Mesendoderm (in vitro differentiated cells): ENCODE data around the gene AOAH.
"Not testable (repeated sequence)": the region's sequence is repeated elsewhere in the genome, so short reads cannot be mapped to it uniquely, and the experiment has no call there.

ENCODE experiments used
- DNase-seq: peaks from one replicate; pipeline ENCODE4 v3.0.0; 2013
- H2AK5ac ChIP-seq: 2 replicates; pipeline ENCODE4 v1.6.1; 2013; ENCODE audit warnings: low read length, inconsistent platforms
- H2BK120ac ChIP-seq: 2 replicates; pipeline ENCODE4 v1.6.1; 2013; ENCODE audit warnings: low read depth, mild to moderate bottlenecking, low read length, moderate library complexity, mixed read lengths
- H2BK15ac ChIP-seq: replicated peaks from 2 replicates; pipeline ENCODE4 v1.6.1; 2013; ENCODE audit warnings: low read depth, mild to moderate bottlenecking, moderate library complexity
- H2BK5ac ChIP-seq: 2 replicates; pipeline ENCODE4 v1.6.1; 2013; ENCODE audit warnings: low read length, inconsistent platforms
- H3K18ac ChIP-seq: 2 replicates; pipeline ENCODE4 v1.6.1; 2013; ENCODE audit warnings: mild to moderate bottlenecking, low read length, mixed read lengths
- H3K23ac ChIP-seq: one replicate; pipeline ENCODE4 v1.6.1; 2013; ENCODE audit warnings: low read length
- H3K27ac ChIP-seq: 2 replicates; pipeline ENCODE4 v1.5.1; 2013; ENCODE audit warnings: low read depth, mild to moderate bottlenecking, inconsistent platforms, low read length, moderate library complexity
- H3K27me3 ChIP-seq: 2 replicates; pipeline ENCODE4 v1.6.1; 2013; ENCODE audit warnings: low read length, control low read depth, mild to moderate bottlenecking, inconsistent platforms; ENCODE audit not compliant: insufficient read depth, poor library complexity
- H3K36me3 ChIP-seq: 2 replicates; pipeline ENCODE4 v1.6.1; 2013; ENCODE audit warnings: low read length, inconsistent platforms; ENCODE audit not compliant: control insufficient read depth, insufficient read depth
- H3K4ac ChIP-seq: one replicate; pipeline ENCODE4 v1.6.1; 2013; ENCODE audit warnings: low read depth, mild to moderate bottlenecking, low read length, moderate library complexity
- H3K4me1 ChIP-seq: 2 replicates; pipeline ENCODE4 v1.6.1; 2013; ENCODE audit warnings: low read depth, low read length, inconsistent platforms; ENCODE audit not compliant: control insufficient read depth
- H3K4me2 ChIP-seq: 2 replicates; pipeline ENCODE4 v1.6.1; 2013; ENCODE audit warnings: low read length
- H3K4me3 ChIP-seq: 2 replicates; pipeline ENCODE4 v1.5.1; 2013; ENCODE audit warnings: mild to moderate bottlenecking, low read length
- H3K56ac ChIP-seq: one replicate; pipeline ENCODE4 v1.6.1; 2013; ENCODE audit warnings: low read length
- H3K79me1 ChIP-seq: 2 replicates; pipeline ENCODE4 v1.6.1; 2013; ENCODE audit warnings: low read length, inconsistent platforms
- H3K79me2 ChIP-seq: 2 replicates; pipeline ENCODE4 v1.6.1; 2013; ENCODE audit warnings: mild to moderate bottlenecking, low read length; ENCODE audit not compliant: control insufficient read depth, insufficient read depth
- H3K9ac ChIP-seq: 2 replicates; pipeline ENCODE4 v1.6.1; 2013; ENCODE audit warnings: low read length, inconsistent platforms
- H4K5ac ChIP-seq: one replicate; pipeline ENCODE4 v1.6.1; 2013; ENCODE audit warnings: low read length
- H4K8ac ChIP-seq: one replicate; pipeline ENCODE4 v1.6.1; 2013; ENCODE audit warnings: low read depth, mild to moderate bottlenecking, control low read depth, low read length, moderate library complexity
- WGBS: extraction: QIAGEN DNeasy Blood & Tissue Kit; methylation state at CpG from one replicate; pipeline ENCODE4 v1.1.7; 2013; ENCODE audit warnings: low lambda C conversion rate, missing lambda C conversion rate; ENCODE audit not compliant: insufficient coverage; ENCODE audit errors: extremely low coverage; 5-methylcytosine and 5-hydroxymethylcytosine counted together

The AOAH gene

GRCh38 chr7:36653008-36653662 lies 71.2 kb downstream of the AOAH start:
- no CpG with 5 or more reads among the region's 3 CpGs for WGBS
- Histone ChIP-seq H3K79me2 (no peaks in the 10 kb centered on the region), H3K4me2 (no peak overlapping the region), H3K36me3 (no peaks in the 10 kb centered on the region), H3K4ac (no peak overlapping the region), H4K5ac (no peak overlapping the region), H3K9ac (no peak overlapping the region), H3K27me3 (no peaks in the 10 kb centered on the region), H3K4me3 (no peak overlapping the region), H3K56ac (no peak overlapping the region), H4K8ac (no peak overlapping the region), H3K27ac (no peak overlapping the region), H3K4me1 (peaks cover 9% of the 10 kb centered on the region), H2AK5ac (no peak overlapping the region), H3K18ac (no peak overlapping the region), H2BK15ac (no peak overlapping the region), H3K79me1 (no peaks in the 10 kb centered on the region), H3K23ac (no peak overlapping the region), H2BK120ac (no peak overlapping the region), H2BK5ac (no peak overlapping the region)
- no peak for DNase-seq

- Histone ChIP-seq H3K18ac (no peak overlapping the region), H3K56ac (no peak overlapping the region), H3K23ac (no peak overlapping the region), H3K4ac (no peak overlapping the region), H3K79me2 (no peaks in the 10 kb centered on the region), H3K4me2 (no peak overlapping the region), H3K9ac (no peak overlapping the region), H2BK5ac (no peak overlapping the region), H4K5ac (no peak overlapping the region), H2AK5ac (no peak overlapping the region), H3K79me1 (no peaks in the 10 kb centered on the region), H3K4me3 (no peak overlapping the region), H4K8ac (no peak overlapping the region), H3K36me3 (no peaks in the 10 kb centered on the region), H3K27me3 (no peaks in the 10 kb centered on the region), H2BK120ac (no peak overlapping the region), H3K4me1 (peaks cover 7% of the 10 kb centered on the region), H2BK15ac (no peak overlapping the region), H3K27ac (no peak overlapping the region)
- DNase-seq: no peak
- no CpG with 5 or more reads among the region's 5 CpGs for WGBS
These were observed 71.9 kb downstream of the AOAH start for GRCh38 chr7:36652431-36652830.

DNA sequence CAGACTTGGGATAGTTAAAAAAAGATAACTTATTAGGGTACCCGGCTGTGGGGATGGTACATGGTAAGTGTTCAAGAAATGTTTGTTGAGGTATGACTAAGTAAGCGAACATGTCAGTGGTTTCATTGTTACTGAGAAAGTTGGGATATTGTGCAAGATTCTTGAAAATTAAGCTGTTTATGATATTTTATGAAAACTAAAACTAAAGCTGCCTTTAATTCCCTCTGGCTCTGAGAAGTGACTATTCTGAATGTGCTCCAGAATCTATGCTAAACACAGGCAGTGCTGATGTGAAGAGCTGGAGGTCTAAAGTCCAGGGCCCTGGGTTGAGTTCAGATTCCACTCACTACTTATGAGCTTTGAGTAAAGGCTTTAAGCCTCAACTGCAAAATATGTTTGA lies 72.9 kb downstream of the AOAH start:
- H3K4me2 ChIP-seq: no peak overlapping the region
- H2AK5ac ChIP-seq: no peak overlapping the region
- no peak overlapping the region for H3K56ac ChIP-seq
- H3K4me1 ChIP-seq: peaks cover 4% of the 10 kb centered on the region
- no peaks in the 10 kb centered on the region for H3K36me3 ChIP-seq
- H2BK5ac ChIP-seq: no peak overlapping the region
- no peak overlapping the region for H3K27ac ChIP-seq
- H3K9ac ChIP-seq: no peak overlapping the region
- H3K4ac ChIP-seq: no peak overlapping the region
- WGBS: no CpG with 5 or more reads among the region's 2 CpGs
- H2BK120ac ChIP-seq: no peak overlapping the region
- no peaks in the 10 kb centered on the region for H3K79me2 ChIP-seq
- no peak overlapping the region for H3K23ac ChIP-seq
- no peak overlapping the region for H3K4me3 ChIP-seq
- no peak for DNase-seq
- H4K5ac ChIP-seq: no peak overlapping the region
- H3K79me1 ChIP-seq: no peaks in the 10 kb centered on the region
- H3K18ac ChIP-seq: no peak overlapping the region
- no peaks in the 10 kb centered on the region for H3K27me3 ChIP-seq
- H4K8ac ChIP-seq: no peak overlapping the region
- H2BK15ac ChIP-seq: no peak overlapping the region

GRCh38 chr7:36650766-36651312 lies 73.5 kb downstream of the AOAH start:
- Histone ChIP-seq H4K5ac (no peak overlapping the region), H3K56ac (no peak overlapping the region), H2AK5ac (no peak overlapping the region), H3K79me2 (no peaks in the 10 kb centered on the region), H3K36me3 (no peaks in the 10 kb centered on the region), H2BK120ac (no peak overlapping the region), H4K8ac (no peak overlapping the region), H3K79me1 (no peaks in the 10 kb centered on the region), H2BK15ac (no peak overlapping the region), H3K4ac (no peak overlapping the region), H3K27me3 (no peaks in the 10 kb centered on the region), H3K27ac (no peak overlapping the region), H3K4me2 (no peak overlapping the region), H3K4me3 (no peak overlapping the region), H3K18ac (no peak overlapping the region), H3K4me1 (peaks cover 4% of the 10 kb centered on the region), H2BK5ac (no peak overlapping the region), H3K9ac (no peak overlapping the region), H3K23ac (no peak overlapping the region)
- WGBS: no CpG with 5 or more reads among the region's 7 CpGs
- no peak for DNase-seq

- H3K36me3 ChIP-seq: no peaks in the 10 kb centered on the region
- H3K4me2 ChIP-seq: no peak overlapping the region
These were observed 74.0 kb downstream of the AOAH start for GRCh38 chr7:36650320-36650719.

DNA sequence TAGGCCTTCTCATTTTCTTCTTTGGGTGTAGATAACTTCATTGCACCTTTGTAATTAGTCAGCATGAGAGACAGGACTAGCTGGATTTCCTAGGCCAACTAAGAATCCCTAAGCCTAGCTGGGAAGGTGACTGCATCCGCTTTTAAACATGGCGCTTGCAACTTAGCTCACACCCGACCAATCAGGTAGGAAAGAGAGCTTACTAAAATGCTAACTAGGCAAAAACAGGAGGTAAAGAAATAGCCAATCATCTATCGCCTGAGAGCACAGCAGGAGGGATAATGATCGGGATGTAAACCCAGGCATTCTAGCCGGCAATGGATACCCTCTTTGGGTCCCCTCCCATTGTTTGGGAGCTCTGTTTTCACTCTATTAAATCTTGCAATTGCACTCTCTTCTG lies 75.0 kb downstream of the AOAH start:
- H3K23ac ChIP-seq, DNase-seq, H3K27me3 ChIP-seq, H3K79me2 ChIP-seq, H3K9ac ChIP-seq, H3K18ac ChIP-seq, H2AK5ac ChIP-seq, H3K4ac ChIP-seq, H3K27ac ChIP-seq, H2BK15ac ChIP-seq, H3K36me3 ChIP-seq, H2BK120ac ChIP-seq, H3K4me1 ChIP-seq, H2BK5ac ChIP-seq, H4K5ac ChIP-seq, H3K56ac ChIP-seq, H3K4me2 ChIP-seq, H4K8ac ChIP-seq, H3K79me1 ChIP-seq, H3K4me3 ChIP-seq: not testable (repeated sequence)
- WGBS: no CpG with 5 or more reads among the region's 6 CpGs

More at GRCh38 chr7:36650320-36650719, 74.0 kb downstream of the AOAH start:
- H3K9ac ChIP-seq: no peak overlapping the region
- no peak overlapping the region for H3K4ac ChIP-seq
- whole genome bisulfite sequencing: no CpG with 5 or more reads among the region's 4 CpGs
- no peaks in the 10 kb centered on the region for H3K79me1 ChIP-seq
- H3K4me1 ChIP-seq: peaks cover 6% of the 10 kb centered on the region
- no peak overlapping the region for H3K27ac ChIP-seq
- no peak overlapping the region for H3K56ac ChIP-seq
- H2BK5ac ChIP-seq: no peak overlapping the region
- H3K27me3 ChIP-seq: no peaks in the 10 kb centered on the region
- no peak overlapping the region for H2AK5ac ChIP-seq
- H2BK15ac ChIP-seq: no peak overlapping the region
- no peak overlapping the region for H3K4me3 ChIP-seq
- no peak for DNase-seq
- no peak overlapping the region for H4K8ac ChIP-seq
- no peaks in the 10 kb centered on the region for H3K79me2 ChIP-seq
- H3K23ac ChIP-seq: no peak overlapping the region
- no peak overlapping the region for H2BK120ac ChIP-seq
- H4K5ac ChIP-seq: no peak overlapping the region
- H3K18ac ChIP-seq: no peak overlapping the region
